ENCODE data around the gene FANCI. TPM values are rescaled to one million over a fixed set of nuclear protein-coding genes. Genes with fewer than 3 reads are reported as not detected.
A peak's percentile ranks its signal among the peaks of the same experiment; 100 is the strongest.
"Not testable (repeated sequence)": the region's sequence is repeated elsewhere in the genome, so short reads cannot be mapped to it uniquely, and the experiment has no call there.

FANCI gene
- total RNA-seq, 1 donor from 2014 or later = 7.8 TPM

DNA sequence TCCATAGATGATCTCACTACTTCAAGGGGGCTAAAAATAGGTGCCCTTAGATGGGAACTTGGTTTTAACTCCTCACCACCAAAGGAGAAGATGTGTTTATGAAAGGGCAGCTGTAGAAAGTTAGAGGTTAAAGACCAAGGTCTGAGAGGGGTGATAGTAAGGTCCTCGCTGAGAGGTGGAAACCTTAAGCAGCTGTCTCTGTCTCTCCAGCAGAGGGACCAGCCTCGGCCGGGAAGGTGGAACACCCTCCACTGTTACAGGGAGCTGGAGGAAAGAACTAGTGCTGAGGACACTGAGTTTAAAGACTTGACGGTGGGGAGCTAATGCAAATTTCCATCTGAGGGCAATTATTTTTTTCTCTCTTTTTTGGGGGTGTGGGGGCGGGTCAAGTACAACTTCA lies 13.5 kb upstream of the FANCI start:
- ATAC-seq = no peak
- Histone ChIP-seq H3K4me3 (no peak overlapping the region), H3K36me3 (no peaks in the 10 kb centered on the region), H3K9me3 (no peaks in the 10 kb centered on the region), H3K27me3 (ENCODE audit: low read depth) (no peaks in the 10 kb centered on the region), H3K4me1 (no peaks in the 10 kb centered on the region), H3K27ac (no peak overlapping the region)
- DNase-seq = no peak
- intact Hi-C loops (cut with DNase I) = no loop called here
- TF ChIP-seq, protein P1, sequence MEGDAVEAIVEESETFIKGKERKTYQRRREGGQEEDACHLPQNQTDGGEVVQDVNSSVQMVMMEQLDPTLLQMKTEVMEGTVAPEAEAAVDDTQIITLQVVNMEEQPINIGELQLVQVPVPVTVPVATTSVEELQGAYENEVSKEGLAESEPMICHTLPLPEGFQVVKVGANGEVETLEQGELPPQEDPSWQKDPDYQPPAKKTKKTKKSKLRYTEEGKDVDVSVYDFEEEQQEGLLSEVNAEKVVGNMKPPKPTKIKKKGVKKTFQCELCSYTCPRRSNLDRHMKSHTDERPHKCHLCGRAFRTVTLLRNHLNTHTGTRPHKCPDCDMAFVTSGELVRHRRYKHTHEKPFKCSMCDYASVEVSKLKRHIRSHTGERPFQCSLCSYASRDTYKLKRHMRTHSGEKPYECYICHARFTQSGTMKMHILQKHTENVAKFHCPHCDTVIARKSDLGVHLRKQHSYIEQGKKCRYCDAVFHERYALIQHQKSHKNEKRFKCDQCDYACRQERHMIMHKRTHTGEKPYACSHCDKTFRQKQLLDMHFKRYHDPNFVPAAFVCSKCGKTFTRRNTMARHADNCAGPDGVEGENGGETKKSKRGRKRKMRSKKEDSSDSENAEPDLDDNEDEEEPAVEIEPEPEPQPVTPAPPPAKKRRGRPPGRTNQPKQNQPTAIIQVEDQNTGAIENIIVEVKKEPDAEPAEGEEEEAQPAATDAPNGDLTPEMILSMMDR (IDR thresholded peaks at IDR 0.05) = no peak

DNA sequence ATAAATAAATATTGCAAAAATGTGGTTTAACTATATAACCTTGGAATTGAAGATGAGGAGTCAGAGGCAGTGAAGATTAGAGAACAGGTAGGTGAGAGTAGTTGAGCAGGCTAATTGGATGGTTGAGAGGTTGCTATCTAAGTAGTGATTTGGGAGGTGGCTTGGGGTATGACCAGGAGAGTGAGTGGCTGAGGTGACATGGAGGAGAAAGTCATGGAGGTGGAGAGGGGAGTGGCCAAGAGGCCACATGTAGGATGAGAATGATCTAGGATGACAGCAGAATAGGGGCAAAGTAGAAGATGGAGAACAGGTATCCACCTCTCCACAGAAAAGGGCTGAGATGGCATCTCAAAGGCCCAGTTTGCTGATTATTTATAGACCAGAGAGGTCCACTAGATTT lies 11.9 kb upstream of the FANCI start:
- TF ChIP-seq, protein P1 (IDR thresholded peaks at IDR 0.05) = no peak
- Histone ChIP-seq H3K36me3 (no peaks in the 10 kb centered on the region), H3K4me1 (no peaks in the 10 kb centered on the region), H3K9me3 (no peaks in the 10 kb centered on the region), H3K27me3 (ENCODE audit: low read depth) (no peaks in the 10 kb centered on the region), H3K4me3 (no peak overlapping the region), H3K27ac (no peak overlapping the region)
- ATAC-seq (no peak), DNase-seq (no peak)
- intact Hi-C loops (cut with DNase I) = no loop called here

DNA sequence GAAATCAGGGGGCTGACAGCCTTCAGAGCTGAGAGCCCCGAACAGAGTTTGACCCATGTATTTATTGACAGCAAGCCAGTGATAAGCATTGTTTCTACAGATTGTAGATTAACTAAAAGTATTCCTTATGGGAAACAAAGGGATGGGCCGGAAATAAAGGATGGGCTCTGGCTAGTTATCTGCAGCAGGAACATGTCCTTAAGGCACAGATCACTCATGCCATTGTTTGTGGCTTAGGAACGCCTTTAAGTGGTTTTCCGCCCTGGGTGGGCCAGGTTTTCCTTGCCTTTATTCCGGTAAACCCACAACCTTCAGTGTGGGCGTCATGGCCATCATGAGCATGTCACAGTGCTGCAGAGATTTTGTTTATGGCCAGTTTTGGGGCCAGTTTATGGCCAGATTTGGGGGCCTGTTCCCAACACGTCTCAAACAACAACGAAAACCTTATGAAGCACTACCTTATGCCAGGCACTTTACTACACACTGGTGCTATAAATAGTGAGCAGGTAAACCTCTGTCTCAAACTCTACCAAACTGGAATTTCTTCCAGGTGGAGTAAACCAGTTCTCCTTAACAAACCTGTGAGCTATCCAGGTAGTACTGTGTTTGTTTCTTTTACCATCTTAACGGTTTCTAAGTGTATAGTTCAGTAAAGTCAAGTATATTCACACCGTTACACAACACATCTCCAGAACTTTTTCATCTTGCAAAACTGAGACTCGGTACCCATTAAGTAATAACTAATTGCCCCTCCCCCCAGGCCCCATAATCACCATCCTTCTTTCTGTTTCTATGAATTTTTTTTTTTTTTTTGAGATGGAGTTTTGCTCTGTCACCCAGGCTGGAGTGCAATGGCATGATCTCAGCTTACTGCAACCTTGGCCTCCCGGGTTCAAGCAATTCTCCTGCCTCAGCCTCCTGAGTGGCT lies 3.6 kb upstream of the FANCI start:
- H3K36me3 ChIP-seq; DNase-seq; H3K4me1 ChIP-seq; intact Hi-C loops (cut with DNase I); H3K27me3 ChIP-seq (ENCODE audit: low read depth); H3K9me3 ChIP-seq; H3K27ac ChIP-seq; H3K4me3 ChIP-seq: not testable (repeated sequence)
- peak; percentile 21 to 76 for ATAC-seq

DNA sequence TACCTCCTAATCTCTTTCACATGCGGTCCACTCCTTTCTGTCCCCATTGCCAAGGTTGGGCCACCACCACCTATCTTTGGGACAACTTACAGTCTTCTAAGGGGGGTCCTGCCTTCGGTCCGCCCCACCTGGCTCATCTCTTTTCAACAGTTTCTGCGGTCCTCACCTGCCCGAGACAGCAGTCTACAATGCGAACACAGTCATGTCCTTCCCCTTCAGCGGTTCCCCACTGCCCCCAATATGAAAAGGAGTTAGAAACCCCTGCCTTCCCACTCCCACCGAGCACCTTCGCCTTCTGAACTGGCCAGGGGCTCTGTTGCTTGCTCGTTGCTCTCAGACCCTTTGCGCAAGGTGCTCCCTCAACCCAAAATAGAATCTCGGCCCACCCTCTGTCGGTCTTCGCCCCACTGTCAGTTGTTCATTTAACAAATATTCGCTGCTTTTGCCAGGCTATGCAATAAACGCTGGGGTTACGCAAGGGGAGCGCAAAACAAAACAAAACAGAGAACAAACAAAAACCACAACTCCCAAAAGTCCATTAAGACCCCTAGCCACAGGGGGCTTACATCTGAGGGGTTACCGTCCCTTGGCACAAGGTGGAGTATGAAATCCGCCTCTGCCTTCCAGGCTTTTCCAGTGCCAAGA lies 611 bp upstream of the FANCI start:
- no peaks in the 10 kb centered on the region for H3K36me3 ChIP-seq
- intact Hi-C loops (cut with DNase I) = no loop called here
- no peak for DNase-seq

DNA sequence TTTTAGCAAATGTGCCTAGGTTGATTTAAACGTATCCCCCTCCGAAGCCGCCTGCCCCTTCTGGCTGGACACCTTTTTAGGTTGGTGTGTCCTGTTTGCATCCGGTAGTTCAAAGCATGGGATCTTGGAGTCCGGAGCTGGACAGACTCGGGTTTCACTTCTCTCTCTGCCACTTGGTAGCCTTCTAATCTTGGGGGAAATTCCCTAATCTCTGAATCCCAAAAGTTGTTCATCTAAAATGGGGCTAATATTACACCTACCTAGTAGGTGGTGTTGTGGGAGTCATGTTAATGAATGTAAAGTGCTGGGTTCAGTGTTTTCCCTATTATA lies 760 bp downstream of the FANCI start:
- H3K4me1 ChIP-seq = peaks cover 10% of the 10 kb centered on the region
- no peaks in the 10 kb centered on the region for H3K36me3 ChIP-seq
- TF ChIP-seq, protein P1 (IDR thresholded peaks at IDR 0.05) = no peak
- intact Hi-C loops (cut with DNase I) = no loop called here
- no peaks in the 10 kb centered on the region for H3K27me3 ChIP-seq (ENCODE audit: low read depth)
- H3K9me3 ChIP-seq = no peaks in the 10 kb centered on the region
- peak overlapping the region; percentile 87 for H3K4me3 ChIP-seq
- ATAC-seq = no peak
- DNase-seq = no peak
- H3K27ac ChIP-seq = no peak overlapping the region

More for the DNA sequence above, 611 bp upstream of the FANCI start:
- peak overlapping the region; percentile 87 for H3K4me3 ChIP-seq
- no peaks in the 10 kb centered on the region for H3K9me3 ChIP-seq
- peak in 1 of 2 donors; percentile 19 for ATAC-seq
- H3K4me1 ChIP-seq = peaks cover 10% of the 10 kb centered on the region
- TF ChIP-seq, protein P1 (IDR thresholded peaks at IDR 0.05) = no peak
- no peaks in the 10 kb centered on the region for H3K27me3 ChIP-seq (ENCODE audit: low read depth)
- peak overlapping the region; percentile 67 for H3K27ac ChIP-seq

DNA sequence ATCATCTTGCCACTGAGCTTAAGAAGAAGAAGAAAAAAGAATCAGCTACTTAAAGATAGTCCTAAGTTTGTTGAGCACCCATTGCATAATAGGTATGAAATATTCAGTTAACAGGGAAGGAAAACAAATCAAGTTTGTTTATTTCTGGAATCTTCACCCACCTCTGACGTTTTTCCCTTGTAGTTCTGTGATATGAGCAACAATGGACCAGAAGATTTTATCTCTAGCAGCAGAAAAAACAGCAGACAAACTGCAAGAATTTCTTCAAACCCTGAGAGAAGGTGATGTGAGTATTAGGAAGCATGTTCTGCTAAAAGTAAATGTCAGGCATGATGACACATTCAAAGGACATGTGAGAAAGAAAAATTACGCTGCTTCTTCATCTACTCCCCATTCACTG lies 3.7 kb downstream of the FANCI start:
- Histone ChIP-seq H3K27me3 (ENCODE audit: low read depth) (no peaks in the 10 kb centered on the region), H3K4me1 (peaks cover 10% of the 10 kb centered on the region), H3K27ac (no peak overlapping the region), H3K36me3 (no peaks in the 10 kb centered on the region), H3K9me3 (no peaks in the 10 kb centered on the region), H3K4me3 (no peak overlapping the region)
- no peak for ATAC-seq
- intact Hi-C loops (cut with DNase I) = no loop called here
- TF ChIP-seq, protein P1 (IDR thresholded peaks at IDR 0.05) = no peak
- no peak for DNase-seq

All from lower lobe of right lung (tissue), 2 donors.